ENCODE data around the gene PEAK1.

DNA sequence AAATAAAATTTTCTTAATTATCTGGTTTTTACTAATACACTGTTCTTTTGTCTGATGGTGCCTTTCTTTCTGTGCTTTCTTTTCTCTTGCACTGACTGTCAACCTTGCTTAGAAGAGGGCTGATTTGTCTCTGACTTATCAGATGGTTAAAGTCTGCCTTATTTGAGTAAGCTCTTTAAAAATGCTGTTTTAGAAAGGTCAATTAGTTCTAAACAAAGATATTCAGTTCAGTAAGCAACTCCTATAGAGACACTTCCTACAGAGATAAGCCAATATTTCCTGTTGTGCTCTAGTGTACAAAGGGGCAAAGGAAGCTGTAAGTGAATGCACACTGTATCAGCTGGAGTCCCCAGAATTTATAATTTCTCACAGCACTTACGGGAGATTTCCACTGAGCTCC lies 195.6 kb downstream of the PEAK1 start:
- TF ChIP-seq, protein P1, sequence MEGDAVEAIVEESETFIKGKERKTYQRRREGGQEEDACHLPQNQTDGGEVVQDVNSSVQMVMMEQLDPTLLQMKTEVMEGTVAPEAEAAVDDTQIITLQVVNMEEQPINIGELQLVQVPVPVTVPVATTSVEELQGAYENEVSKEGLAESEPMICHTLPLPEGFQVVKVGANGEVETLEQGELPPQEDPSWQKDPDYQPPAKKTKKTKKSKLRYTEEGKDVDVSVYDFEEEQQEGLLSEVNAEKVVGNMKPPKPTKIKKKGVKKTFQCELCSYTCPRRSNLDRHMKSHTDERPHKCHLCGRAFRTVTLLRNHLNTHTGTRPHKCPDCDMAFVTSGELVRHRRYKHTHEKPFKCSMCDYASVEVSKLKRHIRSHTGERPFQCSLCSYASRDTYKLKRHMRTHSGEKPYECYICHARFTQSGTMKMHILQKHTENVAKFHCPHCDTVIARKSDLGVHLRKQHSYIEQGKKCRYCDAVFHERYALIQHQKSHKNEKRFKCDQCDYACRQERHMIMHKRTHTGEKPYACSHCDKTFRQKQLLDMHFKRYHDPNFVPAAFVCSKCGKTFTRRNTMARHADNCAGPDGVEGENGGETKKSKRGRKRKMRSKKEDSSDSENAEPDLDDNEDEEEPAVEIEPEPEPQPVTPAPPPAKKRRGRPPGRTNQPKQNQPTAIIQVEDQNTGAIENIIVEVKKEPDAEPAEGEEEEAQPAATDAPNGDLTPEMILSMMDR (optimal IDR thresholded peaks at IDR 0.05 in 1 of 3, IDR thresholded peaks at IDR 0.05 in 1 of 3, conservative IDR thresholded peaks at IDR 0.05 in 1 of 3; ENCODE audit: extremely low read depth in 1 of 3, insufficient read depth in 2 of 3, low read length in 3 of 3): no peak
- no peak for TF ChIP-seq EZH2 (IDR thresholded peaks at IDR 0.05; ENCODE audit: low read length)

Data from keratinocyte (primary cell).